Measurements from ENCODE around the gene KCNIP3.

KCNIP3 gene

DNA sequence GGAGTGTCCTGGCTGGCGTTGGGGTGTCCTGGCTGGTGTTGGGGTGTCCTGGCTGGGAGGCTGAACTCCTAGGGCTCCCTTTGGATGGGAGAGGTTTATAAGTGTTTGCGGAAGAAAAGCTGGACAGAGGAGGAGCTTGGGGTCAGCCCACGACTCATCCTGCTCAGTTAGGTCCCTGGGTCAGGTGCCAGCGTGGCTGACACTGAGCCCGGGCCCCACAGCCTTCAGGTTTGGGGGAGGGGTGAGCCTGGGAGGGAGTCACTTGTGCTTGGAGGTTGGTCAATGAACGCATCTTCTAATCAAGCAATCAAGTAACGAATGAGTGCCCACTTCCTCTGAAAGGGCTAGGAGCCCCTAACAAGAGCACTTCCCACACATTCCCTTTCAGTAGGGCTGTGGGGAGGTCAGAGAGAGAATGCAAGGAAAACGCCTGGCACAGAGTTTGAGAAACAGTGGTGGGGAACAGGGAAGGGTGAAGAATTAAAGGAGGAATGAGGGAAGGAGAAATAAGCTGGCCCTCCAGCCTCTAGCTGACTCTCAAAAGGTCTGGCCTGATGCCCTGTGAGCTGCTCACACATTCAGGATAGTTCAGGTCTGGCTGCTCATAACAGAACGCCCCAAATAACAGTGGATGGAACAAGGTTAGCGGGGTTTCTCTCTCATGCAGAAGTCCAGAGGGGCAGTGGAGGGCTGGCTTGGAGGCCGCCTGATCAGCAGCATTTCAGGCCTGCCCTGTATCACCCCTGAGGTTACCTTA lies 670 bp downstream of the KCNIP3 start:
- DNase-seq (ENCODE audit: low read depth), result no peak

- DNase-seq (ENCODE audit: low read depth), result no peak
These were observed 1.5 kb downstream of the KCNIP3 start for GRCh38 chr2:95298486-95299111.

DNA sequence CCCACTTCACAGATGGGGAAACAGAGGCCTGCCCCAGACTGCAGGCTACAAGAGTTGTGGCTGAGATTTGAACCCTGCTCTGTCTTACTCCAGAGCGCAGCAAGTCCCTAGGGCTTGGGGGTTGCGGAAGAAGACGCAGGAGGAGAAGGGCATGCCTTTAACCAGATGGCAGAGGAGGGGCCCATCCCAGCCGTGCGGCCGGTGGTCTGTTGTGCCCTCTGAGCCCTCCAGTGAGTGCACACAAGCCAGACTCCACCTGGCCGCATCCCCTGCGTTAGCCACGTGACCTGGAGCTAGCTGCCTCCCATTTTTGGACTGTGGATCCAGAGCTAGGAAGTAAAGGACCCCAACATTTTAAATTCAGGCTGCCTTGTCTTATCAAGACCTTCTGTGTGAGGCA lies 2.8 kb downstream of the KCNIP3 start:
- DNase-seq (ENCODE audit: low read depth), result no peak

DNA sequence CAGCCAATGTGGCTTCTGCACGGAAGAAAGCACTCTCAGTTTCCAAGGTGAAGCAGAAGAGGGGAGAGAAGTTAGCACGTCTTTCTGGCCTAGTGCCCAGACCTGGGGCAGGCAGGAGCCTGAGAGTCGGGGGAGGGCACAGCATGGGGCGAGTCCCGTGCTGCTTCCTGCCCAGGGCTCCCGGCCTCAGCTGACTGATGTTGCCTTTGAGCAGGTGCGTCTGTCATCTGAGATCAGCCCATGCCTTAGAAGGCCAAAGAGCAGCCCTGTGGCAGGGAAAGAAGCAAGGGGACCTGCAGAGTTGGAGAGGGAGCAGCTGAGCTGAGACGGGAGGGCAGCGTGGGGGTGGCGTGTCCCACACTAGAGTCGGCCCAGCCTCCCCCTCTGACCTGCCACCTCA lies 3.3 kb downstream of the KCNIP3 start:
- DNase-seq (ENCODE audit: low read depth), result no peak

DNA sequence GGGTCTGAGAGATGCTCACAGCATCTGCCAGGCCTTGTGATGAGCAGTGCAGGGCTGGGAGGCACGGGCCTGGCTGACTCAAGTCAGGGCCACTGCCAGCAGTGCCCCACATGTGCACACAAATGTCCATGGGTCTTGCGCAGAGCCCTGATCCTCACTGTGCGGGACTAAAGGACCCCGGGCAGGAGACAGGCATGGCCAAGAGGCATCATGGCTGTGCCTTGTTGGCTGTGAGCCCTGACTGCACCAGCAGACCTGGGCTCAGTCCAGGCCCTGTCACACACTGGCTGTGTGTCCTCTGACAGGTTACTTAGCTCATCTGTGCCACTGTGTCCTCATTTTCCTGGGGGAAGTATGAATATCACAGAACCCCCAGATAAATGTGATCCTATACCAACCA lies 4.0 kb downstream of the KCNIP3 start:
- DNase-seq (ENCODE audit: low read depth), result no peak

- DNase-seq (ENCODE audit: low read depth), result no peak
These were observed 4.9 kb downstream of the KCNIP3 start for GRCh38 chr2:95301876-95302641.

- no peak for DNase-seq (ENCODE audit: low read depth)
These were observed 6.2 kb downstream of the KCNIP3 start for GRCh38 chr2:95303191-95303919.

- no peak for DNase-seq (ENCODE audit: low read depth)
These were observed 8.4 kb downstream of the KCNIP3 start for GRCh38 chr2:95305380-95306061.

DNA sequence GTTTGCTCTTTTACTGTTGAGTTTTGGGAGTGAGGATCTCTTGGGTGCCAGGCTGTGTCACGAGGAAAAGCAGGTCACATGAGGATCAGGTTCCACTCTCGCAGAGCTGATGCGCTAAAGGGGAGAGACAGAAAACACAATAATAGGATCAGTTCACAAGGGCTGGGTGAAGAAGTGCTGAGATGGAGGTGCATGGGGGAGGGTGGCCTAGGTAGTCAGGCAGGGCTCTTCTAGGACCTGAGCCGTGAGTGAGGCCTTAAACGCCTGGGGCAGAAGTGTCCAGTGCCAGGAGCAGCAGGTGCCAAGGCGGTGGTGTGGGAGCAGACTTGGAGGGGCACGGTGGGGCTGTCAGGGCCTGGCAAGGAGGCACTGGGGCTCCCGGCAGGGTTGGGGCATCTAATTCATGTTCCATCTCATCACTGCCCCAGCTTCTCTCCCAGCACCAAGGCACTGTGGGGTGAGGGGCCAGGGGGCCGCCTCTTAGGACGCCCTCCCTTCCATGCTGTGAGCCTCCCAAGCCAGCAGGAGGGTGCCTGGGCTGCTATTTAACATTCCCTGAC lies 9.3 kb downstream of the KCNIP3 start:
- DNase-seq (ENCODE audit: low read depth), result no peak

DNA sequence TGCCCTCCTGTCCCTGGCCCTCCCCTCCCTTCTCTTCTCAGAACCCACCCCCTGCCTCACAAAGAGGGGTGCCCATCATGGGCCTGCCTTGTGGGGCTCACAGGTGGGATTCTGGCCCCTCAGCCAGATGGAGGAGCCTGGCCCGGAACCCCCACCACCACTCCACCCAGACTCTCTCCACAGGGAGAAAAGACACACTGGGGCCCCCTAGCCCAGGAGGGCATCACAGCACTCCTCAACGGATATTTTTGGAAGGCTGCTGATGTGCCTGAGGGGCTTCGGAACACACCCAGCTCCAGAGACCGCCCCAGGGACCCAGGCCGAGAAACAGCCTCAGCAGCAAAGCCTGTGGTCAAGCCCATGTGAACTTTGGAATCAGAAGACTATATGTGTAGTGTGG lies 9.9 kb downstream of the KCNIP3 start:
- DNase-seq (ENCODE audit: low read depth), result no peak

GRCh38 chr2:95307878-95308277 lies 10.7 kb downstream of the KCNIP3 start:
- DNase-seq (ENCODE audit: low read depth), result no peak

DNA sequence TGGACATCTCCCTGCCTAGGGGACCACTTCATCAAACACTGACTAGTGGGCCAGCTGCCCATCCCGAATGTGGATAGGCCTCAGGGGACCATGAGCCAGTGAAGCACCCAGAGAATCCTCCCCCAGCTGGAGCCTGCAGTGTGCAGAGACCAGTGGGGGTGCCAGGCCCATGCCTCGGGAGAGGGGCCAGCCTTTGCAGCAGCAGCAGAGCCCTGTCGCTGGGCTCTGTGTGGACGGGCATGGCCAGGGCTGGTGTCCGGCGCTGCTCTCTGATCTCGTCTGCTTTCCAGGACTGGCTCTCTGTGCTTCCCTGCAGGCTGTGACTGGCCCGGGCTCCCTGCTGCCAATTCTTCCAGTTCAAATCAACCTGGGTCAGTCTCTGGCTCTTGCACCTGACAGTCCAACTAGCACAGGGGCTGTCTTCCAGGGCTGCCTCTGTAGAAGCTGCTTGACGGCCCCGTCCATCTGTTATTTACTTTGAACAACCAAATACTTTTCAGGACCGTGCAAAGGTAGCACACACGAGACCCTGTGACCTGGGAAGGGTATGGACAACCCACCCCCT lies 11.4 kb downstream of the KCNIP3 start:
- DNase-seq (ENCODE audit: low read depth), result no peak

DNA sequence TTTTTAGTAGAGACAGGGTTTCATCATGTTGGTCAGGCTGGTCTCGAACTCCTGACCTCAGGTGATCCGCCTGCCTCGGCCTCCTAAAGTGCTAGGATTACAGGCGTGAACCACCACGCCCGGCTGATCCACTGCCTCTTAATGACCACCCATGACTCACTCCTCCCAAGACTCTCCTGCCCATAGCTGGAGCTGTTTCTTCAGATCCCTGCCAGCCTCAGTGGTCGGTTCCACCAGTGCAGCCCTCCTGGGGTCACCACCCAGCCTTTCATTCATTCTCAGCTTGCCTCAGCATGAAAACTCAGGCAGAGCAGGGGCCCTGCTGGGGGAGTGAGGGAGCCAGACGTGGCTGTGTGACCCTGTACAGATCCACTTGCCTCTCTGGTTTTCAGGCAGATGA lies 12.5 kb downstream of the KCNIP3 start:
- no peak for DNase-seq (ENCODE audit: low read depth)

DNA sequence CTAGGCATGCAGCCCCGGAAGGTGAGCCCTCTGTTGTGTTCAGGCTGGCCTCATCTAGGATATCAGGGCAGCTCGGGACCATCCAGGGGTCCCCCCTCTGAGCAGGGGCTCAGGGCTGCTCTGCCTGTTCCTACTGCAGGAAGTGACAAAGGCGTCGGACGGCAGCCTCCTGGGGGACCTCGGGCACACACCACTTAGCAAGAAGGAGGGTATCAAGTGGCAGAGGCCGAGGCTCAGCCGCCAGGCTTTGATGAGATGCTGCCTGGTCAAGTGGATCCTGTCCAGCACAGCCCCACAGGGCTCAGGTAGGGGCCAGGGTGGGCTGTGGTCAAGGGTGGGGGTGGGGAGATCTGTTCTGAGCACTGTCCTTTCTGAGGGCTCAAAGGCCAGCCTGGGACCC lies 13.1 kb downstream of the KCNIP3 start:
- no peak for DNase-seq (ENCODE audit: low read depth)

GRCh38 chr2:95310651-95311050 lies 13.5 kb downstream of the KCNIP3 start:
- no peak for DNase-seq (ENCODE audit: low read depth)

DNA sequence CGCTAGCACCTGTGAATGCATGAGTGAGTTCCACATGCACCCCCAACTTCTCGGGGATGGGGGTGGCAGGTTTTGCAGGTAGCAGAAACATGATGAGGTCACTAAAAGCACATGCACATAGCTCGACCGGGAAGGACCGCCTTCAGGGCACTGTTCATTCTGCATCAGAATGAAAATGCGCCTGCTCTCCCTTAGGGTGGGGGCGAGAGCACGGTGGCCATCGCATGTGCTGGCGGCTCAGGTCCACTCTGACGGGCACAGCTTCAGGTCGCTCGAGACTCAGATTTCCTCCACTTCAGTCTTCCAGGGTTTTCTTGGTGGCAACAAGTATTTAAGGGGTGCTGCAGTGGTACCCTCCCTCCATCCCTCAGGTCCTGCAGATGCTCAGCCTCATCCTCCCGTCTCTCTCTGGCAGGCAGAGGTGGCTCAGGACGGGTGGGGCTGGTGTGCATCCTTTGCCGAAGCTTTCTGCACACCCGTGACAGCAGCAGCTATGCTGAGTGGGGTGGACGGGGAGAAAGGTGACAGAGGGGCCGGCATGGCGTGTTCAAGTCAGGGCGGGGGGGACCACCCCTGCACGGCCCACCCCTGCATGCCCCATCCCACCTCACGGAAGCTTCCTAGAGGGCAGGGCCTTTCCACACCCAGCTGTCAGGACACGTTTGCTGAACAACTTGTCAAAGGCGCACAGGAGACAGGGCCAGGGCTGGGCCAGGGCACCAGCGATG lies 14.8 kb downstream of the KCNIP3 start:
- no peak for DNase-seq (ENCODE audit: low read depth)

DNA sequence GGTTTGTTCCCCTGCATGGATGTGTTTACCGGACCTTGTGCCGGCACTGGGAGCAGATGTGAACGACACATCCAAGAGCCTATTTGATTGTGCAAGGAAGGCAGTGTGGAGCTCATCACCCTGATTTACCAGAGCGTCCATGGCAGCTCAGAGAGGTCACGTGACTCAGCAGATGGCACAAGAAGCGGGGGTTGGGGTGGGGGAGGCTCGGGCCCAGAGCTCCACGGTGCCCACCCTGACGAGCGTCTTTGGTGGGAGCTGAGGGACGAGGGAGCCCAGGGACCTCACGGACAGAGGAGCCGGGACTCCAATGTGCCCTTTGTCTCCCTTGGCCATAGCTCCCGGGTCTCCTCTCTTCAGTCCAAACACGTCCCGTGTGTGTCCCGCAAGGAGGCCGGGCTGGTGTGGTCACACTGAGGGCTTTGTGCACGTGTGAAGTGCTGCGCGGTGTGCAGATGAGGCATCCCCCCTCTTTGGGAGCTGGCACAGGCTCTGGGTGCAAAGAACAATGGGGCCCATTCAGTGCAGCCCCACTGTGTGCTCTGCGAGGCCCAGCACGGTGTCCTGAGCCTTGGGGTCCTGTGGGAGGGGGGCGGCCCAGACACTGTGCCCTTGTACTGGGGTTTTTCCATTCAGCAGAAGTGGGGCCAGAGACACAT lies 15.5 kb downstream of the KCNIP3 start:
- no peak for DNase-seq (ENCODE audit: low read depth)

GRCh38 chr2:95313296-95314131 lies 16.4 kb downstream of the KCNIP3 start:
- DNase-seq (ENCODE audit: low read depth), result no peak

DNA sequence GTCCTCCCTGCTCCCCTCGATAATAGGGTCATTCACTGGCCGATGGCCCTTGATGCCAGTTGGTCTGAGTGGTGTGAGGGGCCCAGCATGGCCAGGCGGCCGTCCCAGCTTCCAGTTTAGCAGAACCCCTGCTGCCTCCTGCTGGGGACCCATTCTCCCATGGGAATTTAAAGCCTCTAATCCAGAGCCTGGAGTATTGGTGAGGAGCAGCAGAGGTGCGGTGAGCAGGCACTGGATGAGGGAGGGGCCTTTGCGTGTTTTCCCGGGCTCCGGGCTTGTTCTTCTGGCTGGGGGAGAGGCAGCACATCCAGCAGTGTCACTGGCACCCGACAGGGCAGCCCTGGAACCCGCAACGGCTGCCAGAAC lies 17.4 kb downstream of the KCNIP3 start:
- DNase-seq (ENCODE audit: low read depth), result no peak
